Neutrophil (primary cell): Measurements from ENCODE around the gene TBC1D22A.

Source experiments
- H3K27ac ChIP-seq: fragments of 200-600 bp; sonication (generic); 2 replicates; pipeline ENCODE4 v1.5.1; 2016; ENCODE audit warnings: mild to moderate bottlenecking, moderate library complexity
- H3K27me3 ChIP-seq: fragments of 200-600 bp; sonication (generic); 2 replicates; pipeline ENCODE4 v1.6.0; 2016; ENCODE audit warnings: mild to moderate bottlenecking
- H3K36me3 ChIP-seq: fragments of 200-600 bp; sonication (generic); 2 replicates; pipeline ENCODE4 v1.5.1; 2017
- H3K4me1 ChIP-seq, 2 experiments: fragments of 200-600 bp in 1 of 2; sonication (generic) in 1 of 2; 1 replicate in 1 of 2; 2 replicates in 1 of 2; pipeline versions ENCODE4 v1.5.1 to v1.6.1; 2013 to 2016; ENCODE audit warnings: low read depth in 1 of 2, low read length in 1 of 2, mild to moderate bottlenecking in 1 of 2, moderate library complexity in 1 of 2; ENCODE audit not compliant: control insufficient read depth in 1 of 2, insufficient read depth in 1 of 2
- H3K4me3 ChIP-seq, 2 experiments: fragments of 200-600 bp in 1 of 2; sonication (generic) in 1 of 2; 1 replicate in 1 of 2; 2 replicates in 1 of 2; pipeline ENCODE4 v1.5.1; 2013 to 2016; ENCODE audit warnings: low read depth in 1 of 2, low read length in 1 of 2, mild to moderate bottlenecking in 1 of 2, moderate library complexity in 1 of 2
- H3K9me3 ChIP-seq: fragments of 200-600 bp; sonication (generic); 2 replicates; pipeline ENCODE4 v1.5.1; 2016
- CTCF ChIP-seq: fragments of 200-600 bp; sonication (generic); IDR thresholded peaks from 2 replicates; pipeline ENCODE4 v1.5.1; 2016; ENCODE audit warnings: antibody characterized with exemption

TBC1D22A gene

GRCh38 chr22:46842606-46843005 lies 80.2 kb downstream of the TBC1D22A start:
- no peak overlapping the region for H3K27ac ChIP-seq
- H3K4me1 ChIP-seq, result no peaks in the 10 kb centered on the region
- TF ChIP-seq CTCF, result no peak
- peaks cover 12% of the 10 kb centered on the region for H3K36me3 ChIP-seq
- no peak overlapping the region for H3K4me3 ChIP-seq
- no peaks in the 10 kb centered on the region for H3K9me3 ChIP-seq
- no peaks in the 10 kb centered on the region for H3K27me3 ChIP-seq

- TF ChIP-seq CTCF, result no peak
- Histone ChIP-seq H3K4me1 (no peaks in the 10 kb centered on the region), H3K27me3 (no peaks in the 10 kb centered on the region), H3K9me3 (no peaks in the 10 kb centered on the region), H3K36me3 (peaks cover 12% of the 10 kb centered on the region), H3K27ac (no peak overlapping the region), H3K4me3 (no peak overlapping the region)
Measured at GRCh38 chr22:46843821-46844255, 81.4 kb downstream of the TBC1D22A start.

- Histone ChIP-seq H3K36me3 (peaks cover 21% of the 10 kb centered on the region), H3K27ac (no peak overlapping the region), H3K4me3 (no peak overlapping the region), H3K4me1 (no peaks in the 10 kb centered on the region), H3K9me3 (no peaks in the 10 kb centered on the region), H3K27me3 (no peaks in the 10 kb centered on the region)
- no peak for TF ChIP-seq CTCF
Measured at GRCh38 chr22:46844606-46845210, 82.3 kb downstream of the TBC1D22A start.

GRCh38 chr22:46845296-46846149 lies 83.1 kb downstream of the TBC1D22A start:
- H3K27me3 ChIP-seq, result no peaks in the 10 kb centered on the region
- no peaks in the 10 kb centered on the region for H3K9me3 ChIP-seq
- no peaks in the 10 kb centered on the region for H3K4me1 ChIP-seq
- no peak overlapping the region for H3K4me3 ChIP-seq
- TF ChIP-seq CTCF, result no peak
- H3K36me3 ChIP-seq, result peaks cover 21% of the 10 kb centered on the region
- no peak overlapping the region for H3K27ac ChIP-seq

- no peak overlapping the region for H3K4me3 ChIP-seq
- no peaks in the 10 kb centered on the region for H3K4me1 ChIP-seq
- peaks cover 28% of the 10 kb centered on the region for H3K36me3 ChIP-seq
- no peak overlapping the region for H3K27ac ChIP-seq
- no peaks in the 10 kb centered on the region for H3K27me3 ChIP-seq
- no peak for TF ChIP-seq CTCF
- no peaks in the 10 kb centered on the region for H3K9me3 ChIP-seq
Measured at GRCh38 chr22:46846150-46846831, 83.8 kb downstream of the TBC1D22A start.
